Body of pancreas (tissue), 4 donors: ENCODE data around the gene TMEM121. TPM values are rescaled to one million over a fixed set of nuclear protein-coding genes. Genes with fewer than 3 reads are reported as not detected.

Experiments
- ATAC-seq: fragments of 150-250 bp; one replicate; pipeline ENCODE4 v1.9.1; 2016
- DNase-seq, 4 donors: peaks; one replicate each; pipeline ENCODE4 v3.0.0-alpha.2; 2019
- H3K27ac ChIP-seq, 4 donors: fragments of 200-600 bp; sonication (generic); 1 replicate in 3 of 4; 2 replicates in 1 of 4; pipeline versions ENCODE4 v1.5.1 to v1.6.1; 2016 to 2019; ENCODE audit warnings: mild to moderate bottlenecking in 1 of 4, mixed read lengths in 1 of 4, moderate library complexity in 1 of 4
- H3K27me3 ChIP-seq, 2 donors: fragments of 200-600 bp; sonication (generic); one replicate each; pipeline ENCODE4 v1.6.0; 2016; ENCODE audit warnings: mild to moderate bottlenecking in 1 of 2
- H3K36me3 ChIP-seq, 2 donors: fragments of 200-600 bp; sonication (generic); replicated peaks in 1 of 2; 2 replicates each; pipeline ENCODE4 v1.5.1; 2016; ENCODE audit warnings: low read depth in 2 of 2; ENCODE audit not compliant: insufficient read depth in 1 of 2
- H3K4me1 ChIP-seq: fragments of 200-600 bp; sonication (generic); one replicate; pipeline ENCODE4 v1.6.0; 2016
- H3K4me3 ChIP-seq, 2 donors: fragments of 200-600 bp; sonication (generic); 1 replicate in 1 of 2; 2 replicates in 1 of 2; pipeline ENCODE4 v1.5.1; 2016 to 2019
- H3K9me3 ChIP-seq, 3 donors: fragments of 200-600 bp; sonication (generic); 1 replicate in 2 of 3; 2 replicates in 1 of 3; pipeline ENCODE4 v1.5.1; 2016
- CTCF ChIP-seq, 7 experiments: fragments of 450-650 bp in 4 of 7; fragments of 200-600 bp in 3 of 7; sonication (generic) in 3 of 7; IDR thresholded peaks; one replicate each; pipeline ENCODE4 v1.5.1; 2016 to 2019; ENCODE audit warnings: antibody characterized with exemption in 7 of 7
- POLR2A ChIP-seq, 3 donors: fragments of 450-650 bp; IDR thresholded peaks; one replicate each; pipeline ENCODE4 v1.6.1; 2016; ENCODE audit warnings: antibody characterized with exemption in 3 of 3, mild to moderate bottlenecking in 2 of 3
- WGBS, 2 donors: methylation state at CpG; one replicate each; pipeline ENCODE4 v1.1.5; 2017; 5-methylcytosine and 5-hydroxymethylcytosine counted together
- intact Hi-C: fragments of 100-400 bp; cut with DNase I; formaldehyde crosslinking; loops from one replicate; pipeline ENCODE4 v1.15.1; 2023
- total RNA-seq, 2 donors: library from RNA; depleted of rRNA; stranded (reverse); fragments of >200 nt; gene quantifications; one replicate each; pipeline ENCODE4 v1.1.0, GENCODE V29; 2016

The TMEM121 gene
- total RNA-seq, 2 donors from 2014 or later = 4.2 to 13.8 TPM

- ATAC-seq (no peak), DNase-seq (no peak)
- 69 to 80% methylated on average over 12 of the region's 12 CpGs for WGBS, 2 donors
- Histone ChIP-seq H3K4me1 (no peaks in the 10 kb centered on the region), H3K27me3 (peaks cover 0 to 8% of the 10 kb centered on the region in 2 donors), H3K9me3 (no peaks in the 10 kb centered on the region), H3K27ac (no peak overlapping the region), H3K36me3 (no peaks in the 10 kb centered on the region), H3K4me3 (no peak overlapping the region)
- TF ChIP-seq CTCF (IDR thresholded peaks at IDR 0.05) (no peak), POLR2A (IDR thresholded peaks at IDR 0.05) (no peak)
- intact Hi-C loops = no loop called here
Observed at GRCh38 chr14:105508601-105509000, 17.8 kb upstream of the TMEM121 start.

GRCh38 chr14:105517096-105517495 is 9.3 kb upstream of the TMEM121 start:
- intact Hi-C loops = no loop called here
- H3K4me3 ChIP-seq = no peak overlapping the region
- H3K27ac ChIP-seq = no peak overlapping the region
- DNase-seq = no peak
- no peaks in the 10 kb centered on the region for H3K9me3 ChIP-seq
- H3K36me3 ChIP-seq = no peaks in the 10 kb centered on the region
- 51 to 57% methylated on average over 3 to 5 of the region's 5 CpGs for WGBS, 2 donors
- no peak for TF ChIP-seq POLR2A (IDR thresholded peaks at IDR 0.05)
- TF ChIP-seq CTCF (IDR thresholded peaks at IDR 0.05) = no peak
- H3K4me1 ChIP-seq = no peaks in the 10 kb centered on the region
- H3K27me3 ChIP-seq = no peaks in the 10 kb centered on the region
- no peak for ATAC-seq

GRCh38 chr14:105519946-105520698 is 6.3 kb upstream of the TMEM121 start:
- intact Hi-C loops = no loop called here
- no peaks in the 10 kb centered on the region for H3K9me3 ChIP-seq
- TF ChIP-seq CTCF (IDR thresholded peaks at IDR 0.05) = no peak
- TF ChIP-seq POLR2A (IDR thresholded peaks at IDR 0.05) = no peak
- H3K36me3 ChIP-seq = no peaks in the 10 kb centered on the region
- DNase-seq (no peak), ATAC-seq (no peak)
- H3K27me3 ChIP-seq = no peaks in the 10 kb centered on the region
- H3K27ac ChIP-seq = no peak overlapping the region
- 61 to 66% methylated on average over 14 of the region's 14 CpGs for WGBS, 2 donors
- no peak overlapping the region for H3K4me3 ChIP-seq
- no peaks in the 10 kb centered on the region for H3K4me1 ChIP-seq

- Histone ChIP-seq H3K9me3 (no peaks in the 10 kb centered on the region), H3K27me3 (no peaks in the 10 kb centered on the region), H3K4me1 (peaks cover 27% of the 10 kb centered on the region), H3K36me3 (no peaks in the 10 kb centered on the region), H3K4me3 (no peak overlapping the region), H3K27ac (no peak overlapping the region)
- intact Hi-C loops = no loop called here
- ATAC-seq (no peak), DNase-seq (no peak)
- no peak for TF ChIP-seq POLR2A (IDR thresholded peaks at IDR 0.05)
- TF ChIP-seq CTCF (IDR thresholded peaks at IDR 0.05) = no peak
- 83 to 89% methylated on average over 9 of the region's 9 CpGs for WGBS, 2 donors
Observed at GRCh38 chr14:105525326-105525725, 1.1 kb upstream of the TMEM121 start.
